ENCODE measurements around the gene GPER1.
A peak's percentile ranks its signal among the peaks of the same experiment; 100 is the strongest.
"Not testable (repeated sequence)": the region's sequence is repeated elsewhere in the genome, so short reads cannot be mapped to it uniquely, and the experiment has no call there.

The GPER1 gene

DNA sequence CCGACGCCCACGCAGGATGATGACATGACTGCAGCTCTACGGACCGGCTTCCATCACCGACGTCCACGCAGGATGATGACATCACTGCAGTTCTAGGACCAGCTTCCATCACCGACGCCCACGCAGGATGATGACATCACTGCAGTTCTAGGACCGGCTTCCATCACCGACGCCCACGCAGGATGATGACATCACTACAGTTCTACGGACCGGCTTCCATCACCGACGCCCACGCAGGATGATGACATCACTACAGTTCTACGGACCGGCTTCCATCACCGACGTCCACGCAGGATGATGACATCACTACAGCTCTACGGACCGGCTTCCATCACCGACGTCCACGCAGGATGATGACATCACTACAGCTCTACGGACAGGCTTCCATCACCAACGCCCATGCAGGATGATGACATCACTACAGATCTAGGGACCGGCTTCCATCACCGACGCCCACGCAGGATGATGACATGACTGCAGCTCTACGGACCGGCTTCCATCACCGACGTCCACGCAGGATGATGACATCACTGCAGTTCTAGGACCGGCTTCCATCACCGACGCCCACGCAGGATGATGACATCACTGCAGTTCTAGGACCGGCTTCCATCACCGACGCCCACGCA lies 28.6 kb downstream of the GPER1 start:
- not testable (repeated sequence) for DNase-seq

DNA sequence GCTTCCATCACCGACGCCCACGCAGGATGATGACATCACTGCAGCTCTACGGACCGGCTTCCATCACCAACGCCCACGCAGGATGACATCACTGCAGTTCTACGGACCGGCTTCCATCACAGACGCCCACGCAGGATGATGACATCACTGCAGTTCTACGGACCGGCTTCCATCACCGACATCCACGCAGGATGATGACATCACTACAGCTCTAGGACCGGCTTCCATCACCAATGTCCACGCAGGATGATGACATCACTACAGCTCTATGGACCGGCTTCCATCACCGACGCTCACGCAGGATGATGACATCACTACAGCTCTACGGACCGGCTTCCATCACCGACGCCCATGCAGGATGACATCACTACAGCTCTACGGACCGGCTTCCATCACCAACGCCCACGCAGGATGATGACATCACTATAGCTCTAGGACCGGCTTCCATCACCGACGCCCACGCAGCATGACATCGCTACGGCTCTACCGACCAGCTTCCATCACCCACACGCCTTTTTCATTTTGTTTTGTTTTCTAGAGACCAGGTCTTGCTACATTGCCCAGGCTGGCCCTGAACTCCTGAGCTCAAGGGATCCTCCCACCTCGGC lies 29.5 kb downstream of the GPER1 start:
- peak in 1 of 56 donors; percentile 31 for DNase-seq

DNA sequence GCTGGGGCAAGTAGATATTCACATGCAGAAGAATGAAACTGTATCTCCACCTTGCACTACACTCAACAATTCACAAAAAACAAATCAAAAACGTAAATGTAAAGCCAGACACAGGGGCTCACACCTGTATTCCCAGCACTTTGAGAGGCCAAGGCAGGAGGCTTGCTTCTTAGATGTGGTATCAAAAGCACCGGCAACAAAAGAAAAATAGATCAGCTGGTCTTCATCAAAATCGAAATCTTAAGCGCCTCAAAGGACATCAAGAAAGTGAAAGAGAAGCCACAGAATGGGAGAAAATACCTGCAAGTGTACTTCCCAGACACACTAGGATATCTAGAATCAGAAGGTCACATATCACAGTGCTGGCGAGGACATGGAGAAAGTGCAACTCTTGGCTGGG lies 31.3 kb downstream of the GPER1 start:
- DNase-seq: no peak

DNA sequence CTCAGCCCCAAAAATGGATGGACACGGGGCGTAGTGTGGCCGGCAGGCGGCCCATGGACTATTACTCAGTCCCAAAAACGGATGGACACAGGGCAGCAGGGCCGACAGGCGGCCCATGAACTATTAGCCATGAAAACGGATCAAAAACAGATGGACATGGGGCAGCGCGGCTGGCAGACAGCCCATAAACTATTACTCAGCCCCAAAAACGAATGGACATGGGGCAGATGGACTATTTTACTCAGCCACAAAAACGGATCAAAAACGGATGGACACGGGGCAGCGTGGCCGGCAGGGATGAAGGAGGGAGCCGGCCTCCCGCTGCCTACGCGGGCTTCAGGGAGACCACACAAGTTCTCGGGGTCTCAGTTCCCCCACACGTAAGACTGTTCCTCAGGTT lies 32.9 kb downstream of the GPER1 start:
- DNase-seq: no peak

DNA sequence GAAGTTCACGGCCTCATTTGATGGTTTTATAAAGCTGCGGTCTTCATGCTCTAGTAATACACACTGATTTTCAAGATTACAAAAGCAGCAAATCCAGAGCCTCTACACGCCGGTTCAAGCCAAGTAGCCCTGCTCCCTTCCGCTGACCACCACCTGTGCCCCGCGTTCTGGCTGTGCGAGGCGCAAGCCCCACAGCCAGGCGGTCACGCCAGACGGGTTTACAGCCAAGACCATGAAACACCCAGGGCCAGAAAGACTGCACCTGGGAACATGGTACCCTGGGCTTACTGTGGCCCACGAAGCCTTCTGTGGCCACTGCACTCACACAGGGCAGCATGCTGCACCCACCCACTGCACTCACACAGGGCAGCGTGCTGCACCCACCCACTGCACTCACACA lies 33.6 kb downstream of the GPER1 start:
- no peak for DNase-seq

DNA sequence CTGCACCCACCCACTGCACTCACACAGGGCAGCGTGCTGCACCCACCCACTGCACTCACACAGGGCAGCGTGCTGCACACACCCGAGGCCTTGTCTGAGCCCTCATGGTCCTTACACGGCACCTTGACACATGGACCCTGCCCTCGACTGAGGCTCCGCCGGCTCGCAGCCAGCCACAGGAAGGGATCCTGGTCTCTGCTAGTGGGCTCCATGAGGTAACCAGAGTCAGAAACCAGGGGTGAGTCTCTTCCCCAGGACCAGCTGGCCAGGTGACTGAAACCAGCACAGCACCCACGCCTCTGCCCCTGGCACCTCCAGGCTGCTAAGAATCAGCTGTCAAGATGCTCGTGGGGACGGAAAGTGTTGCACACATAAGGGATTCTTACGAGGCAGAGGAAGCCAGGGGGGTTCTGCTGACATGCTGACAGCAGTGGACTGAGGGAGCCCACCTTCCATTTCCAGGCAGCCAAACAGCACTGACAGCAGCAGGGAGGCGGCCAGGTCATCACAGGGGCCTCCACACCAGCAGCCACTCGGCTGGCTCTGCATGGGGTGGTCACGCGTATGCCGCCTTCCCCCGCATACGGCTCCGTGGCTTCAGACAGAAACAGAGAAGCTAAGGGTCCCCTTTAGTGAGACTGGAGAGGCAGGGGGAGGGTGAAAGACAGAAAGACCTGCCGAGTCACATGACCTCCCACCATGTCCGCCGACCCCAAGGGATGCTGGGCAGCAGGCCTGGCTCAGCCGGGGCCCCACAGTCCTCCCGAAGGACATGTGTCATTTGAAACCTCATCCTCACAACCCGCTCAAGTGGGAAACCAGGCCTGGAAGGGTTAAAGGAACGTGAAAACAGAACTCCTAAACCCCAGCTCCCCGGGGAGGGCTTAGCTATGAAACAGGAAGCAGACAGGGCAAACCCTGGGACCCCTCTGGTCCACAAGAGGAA lies 34.2 kb downstream of the GPER1 start:
- no peak for DNase-seq

DNA sequence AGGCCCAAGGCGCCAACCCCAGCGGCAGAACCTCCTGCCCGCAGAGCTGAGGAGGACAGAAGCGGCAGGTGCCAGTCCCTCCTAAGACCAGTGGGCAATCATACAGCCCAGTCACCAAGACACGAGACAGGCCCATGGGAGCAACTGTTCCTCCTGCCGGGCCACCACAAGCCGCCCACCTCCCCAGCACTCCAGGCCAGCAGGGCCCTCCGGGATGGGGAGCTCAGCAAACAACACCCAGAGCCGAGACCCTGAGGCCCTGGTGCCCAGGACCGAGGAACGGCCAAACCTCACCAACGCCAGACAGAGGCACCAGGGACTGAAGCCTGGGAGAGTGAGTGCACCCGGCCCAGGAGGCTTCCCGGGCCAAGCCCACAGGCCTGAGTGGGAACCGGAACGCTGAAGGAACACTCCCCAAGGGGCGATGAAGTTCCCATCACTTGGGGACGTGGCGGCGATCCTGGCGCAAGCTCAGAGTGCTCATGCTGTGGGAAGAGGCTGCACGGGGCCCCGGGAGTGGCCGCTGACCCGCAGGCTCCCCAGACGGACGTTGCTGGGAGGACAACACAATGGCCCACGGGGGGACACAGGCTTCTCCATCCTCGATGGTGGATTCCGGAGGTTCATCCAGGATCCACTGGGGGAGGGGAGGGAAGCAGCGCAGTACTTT lies 35.1 kb downstream of the GPER1 start:
- no peak for DNase-seq

DNA sequence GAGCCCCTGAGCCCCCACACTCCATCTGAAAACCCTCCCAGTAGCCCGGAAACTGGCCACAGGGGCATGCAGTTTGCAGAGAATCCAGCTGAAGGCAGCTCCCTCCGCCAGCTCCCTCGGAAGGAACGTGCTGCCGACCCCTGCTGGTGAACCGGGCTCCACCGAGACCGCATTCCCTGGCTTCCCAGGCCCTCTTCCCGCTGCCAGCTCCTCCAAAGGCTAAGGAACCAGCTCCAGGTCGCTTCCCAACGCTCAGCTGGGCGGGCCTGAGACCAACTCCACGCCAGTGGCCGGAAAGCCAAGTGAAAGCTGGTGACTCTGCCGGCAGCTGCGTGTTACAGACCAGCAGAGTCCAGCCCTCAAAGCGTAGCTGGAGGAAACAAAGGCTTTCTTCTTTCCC lies 35.8 kb downstream of the GPER1 start:
- peak in 53 of 56 donors; percentile 11 to 85 (median 59) for DNase-seq

DNA sequence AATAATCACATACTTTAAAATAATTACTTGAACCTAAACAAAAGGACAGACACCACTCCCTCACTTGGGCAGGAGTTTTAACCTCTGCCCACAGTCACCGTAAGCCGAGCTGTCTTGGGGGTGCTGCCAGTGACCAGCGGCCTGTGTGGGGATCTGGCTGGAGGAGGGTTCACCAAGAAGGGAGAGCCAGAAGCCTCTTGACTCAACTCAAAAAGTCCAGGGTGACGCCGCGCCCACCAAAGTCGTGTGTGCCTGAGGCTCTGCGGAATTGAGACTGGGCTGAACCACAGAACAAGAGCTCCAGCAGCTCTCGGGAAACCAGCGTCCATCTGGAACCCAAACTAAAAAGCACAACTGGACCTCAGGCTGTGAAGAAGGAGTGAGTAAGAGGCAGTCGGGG lies 36.3 kb downstream of the GPER1 start:
- peak in 1 of 56 donors; percentile 37 for DNase-seq

DNA sequence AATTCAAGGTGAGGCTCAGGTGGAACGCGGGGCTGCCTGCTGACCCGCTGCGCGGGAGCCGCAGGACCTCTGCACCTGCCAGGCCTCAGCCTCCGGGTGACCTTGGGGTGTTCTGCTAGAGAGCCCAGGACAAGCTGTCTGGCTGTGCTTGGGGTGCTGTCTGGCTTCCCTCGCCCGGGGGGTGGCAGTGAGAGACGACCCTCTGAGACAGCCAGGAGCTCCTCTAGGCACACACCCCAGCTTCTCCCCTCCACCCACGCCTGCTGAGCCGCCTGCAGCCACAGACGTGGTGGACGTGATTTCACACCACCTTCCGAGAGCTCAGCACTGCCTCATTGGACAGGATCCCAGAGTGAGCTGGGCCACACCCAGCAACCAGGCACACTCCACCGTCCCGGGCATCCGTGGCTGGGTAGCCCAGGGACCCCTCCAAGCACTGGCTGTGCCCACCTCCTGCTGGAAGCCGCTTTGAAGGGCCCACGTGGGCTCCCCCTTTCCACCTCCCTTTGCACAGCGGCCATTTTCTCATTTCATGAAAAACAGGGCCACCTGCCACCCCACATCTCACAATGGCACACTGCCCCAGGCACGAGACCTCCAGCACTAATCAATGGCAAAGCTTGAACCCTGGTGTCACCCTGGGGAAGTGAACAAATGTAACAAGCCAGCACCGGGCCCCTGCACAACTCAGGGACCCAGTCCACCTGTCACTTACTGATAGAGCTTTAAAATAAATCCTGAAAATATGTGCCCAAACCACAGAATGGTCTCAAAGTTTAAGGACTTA lies 37.1 kb downstream of the GPER1 start:
- DNase-seq: no peak

DNA sequence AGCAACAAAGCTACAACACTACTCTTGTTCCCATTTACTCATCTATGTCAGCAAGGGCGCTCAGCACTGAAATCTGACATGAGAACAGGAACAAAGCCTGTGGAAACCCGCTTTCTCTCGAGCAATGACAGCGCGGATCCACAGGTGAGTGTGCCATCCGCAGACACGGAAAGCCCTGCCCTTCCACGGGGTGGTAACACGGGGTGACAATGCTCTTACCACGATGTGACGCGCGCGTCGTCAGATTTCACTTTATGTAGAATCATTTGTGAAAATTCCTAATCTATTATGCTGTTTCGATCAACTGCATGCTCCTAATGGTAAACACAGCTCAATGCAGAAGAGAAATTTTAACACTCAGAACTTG lies 37.7 kb downstream of the GPER1 start:
- no peak for DNase-seq

DNA sequence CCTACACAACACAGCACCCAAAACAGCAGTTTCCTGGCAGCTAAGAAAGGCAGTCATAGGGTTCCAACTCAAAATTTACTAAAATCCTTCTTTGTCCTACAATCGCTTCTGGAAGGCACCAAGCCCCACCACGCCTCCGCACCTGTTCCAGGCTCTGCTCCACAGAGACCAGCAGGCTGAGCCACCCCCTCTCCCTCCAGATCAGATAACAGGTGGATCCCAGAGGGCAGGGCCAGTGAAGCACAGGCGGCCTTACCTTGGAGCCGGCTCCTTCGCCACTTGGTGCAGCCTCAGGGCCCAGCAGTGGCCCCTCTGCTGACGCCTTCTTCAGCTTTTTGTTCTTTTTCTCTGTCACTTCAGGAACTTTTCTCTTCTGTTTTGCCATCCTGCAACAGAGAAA lies 39.1 kb downstream of the GPER1 start:
- DNase-seq: no peak

DNA sequence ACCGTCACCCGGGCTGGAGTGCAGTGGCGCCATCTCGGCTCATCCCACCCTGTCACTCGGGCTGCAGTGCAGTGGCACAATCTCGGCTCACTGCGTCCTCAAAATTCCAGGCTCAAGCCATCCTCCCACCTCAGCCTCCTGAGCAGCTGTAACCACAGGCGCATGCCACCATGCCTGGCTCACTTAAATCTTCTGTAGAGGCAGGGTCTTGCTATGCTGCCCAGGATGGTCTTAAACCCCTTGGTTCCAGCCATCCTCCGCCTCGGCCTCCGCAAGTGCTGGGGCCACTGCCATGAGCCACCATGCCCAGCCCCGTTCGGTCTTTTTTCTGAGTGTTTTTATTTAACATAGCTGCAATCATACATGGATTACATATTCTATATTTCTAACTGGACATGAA lies 41.5 kb downstream of the GPER1 start:
- no peak for DNase-seq

DNA sequence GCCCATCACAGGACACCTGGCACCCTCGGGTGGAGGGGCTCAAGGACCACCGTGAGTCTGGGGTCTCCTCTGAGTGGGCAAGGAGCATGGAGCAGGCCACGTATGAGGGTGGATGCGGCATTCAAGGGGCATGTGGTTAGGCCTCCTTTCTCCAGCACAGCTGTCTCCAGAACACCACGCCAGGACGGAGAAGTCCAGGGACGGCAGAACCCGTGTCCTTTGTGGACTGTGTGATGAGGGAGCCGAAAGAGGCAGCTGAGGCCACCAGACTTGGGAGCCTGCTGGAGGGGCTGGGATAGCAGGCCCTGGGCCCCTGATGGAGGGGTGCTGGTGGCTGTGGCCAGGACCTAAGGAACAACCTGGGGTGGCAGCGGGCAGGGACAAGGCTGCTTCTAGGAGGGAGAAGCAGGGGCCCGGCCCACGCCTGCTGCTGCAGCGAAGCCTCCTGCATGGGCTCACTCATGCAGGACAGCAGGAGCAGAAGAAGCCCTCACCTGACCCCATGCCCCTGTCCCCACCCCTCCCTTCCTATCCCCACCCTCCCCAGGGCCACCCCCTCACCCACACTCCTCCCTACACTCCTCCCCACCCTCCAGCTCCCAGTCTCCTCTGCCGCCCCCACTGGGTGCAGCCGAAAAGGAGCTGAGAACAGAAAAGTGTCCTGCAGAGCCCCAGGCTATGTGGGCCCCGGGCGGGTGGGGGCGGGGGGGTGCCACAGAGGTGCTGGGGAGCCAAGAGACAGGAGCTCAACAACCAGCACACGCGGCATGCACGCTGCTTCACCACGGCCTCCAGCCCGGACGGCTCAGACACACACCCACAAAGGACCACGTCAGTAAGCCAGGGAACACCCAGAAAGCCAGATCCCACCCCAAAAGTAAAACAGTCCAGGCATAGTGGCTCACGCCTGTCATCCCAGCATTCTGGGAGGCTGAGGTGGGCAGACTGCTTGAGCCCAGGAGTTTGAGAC lies 42.4 kb downstream of the GPER1 start:
- DNase-seq: no peak

DNA sequence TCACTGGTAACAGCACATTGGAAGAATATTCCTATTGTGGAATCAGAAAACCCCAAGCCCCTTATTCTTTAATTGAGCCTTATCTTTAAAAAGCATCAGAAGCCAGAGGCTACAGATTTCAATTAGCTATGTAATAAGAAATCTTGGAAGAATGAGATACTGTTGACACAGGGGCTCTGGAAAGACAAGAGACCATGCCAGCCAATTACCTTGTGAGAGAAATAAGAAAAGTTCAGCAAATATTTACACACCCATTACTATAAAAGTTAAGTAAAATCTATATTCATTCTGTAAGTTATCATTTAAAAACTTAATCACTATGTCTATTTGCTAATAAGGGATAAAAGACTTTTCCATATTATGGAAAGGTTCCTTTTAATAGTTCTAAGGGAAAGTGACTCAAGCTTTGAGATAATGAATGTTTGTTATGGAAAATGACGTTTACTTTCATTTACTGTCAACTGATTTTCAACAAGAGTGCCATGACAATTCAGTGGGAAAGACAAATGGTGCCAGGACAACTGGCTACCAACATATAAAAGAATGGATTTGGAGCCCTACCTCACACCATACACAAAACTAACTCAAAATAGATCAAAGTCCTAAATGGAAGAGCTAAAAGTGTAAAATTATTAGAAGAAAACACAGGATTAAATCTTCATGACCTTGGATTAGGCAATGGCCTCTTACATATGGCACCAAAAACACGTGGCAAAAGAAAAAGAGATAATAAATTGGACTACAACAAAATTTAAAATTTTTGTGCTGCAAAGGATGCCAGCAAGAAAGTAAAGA lies 43.8 kb downstream of the GPER1 start:
- no peak for DNase-seq

DNA sequence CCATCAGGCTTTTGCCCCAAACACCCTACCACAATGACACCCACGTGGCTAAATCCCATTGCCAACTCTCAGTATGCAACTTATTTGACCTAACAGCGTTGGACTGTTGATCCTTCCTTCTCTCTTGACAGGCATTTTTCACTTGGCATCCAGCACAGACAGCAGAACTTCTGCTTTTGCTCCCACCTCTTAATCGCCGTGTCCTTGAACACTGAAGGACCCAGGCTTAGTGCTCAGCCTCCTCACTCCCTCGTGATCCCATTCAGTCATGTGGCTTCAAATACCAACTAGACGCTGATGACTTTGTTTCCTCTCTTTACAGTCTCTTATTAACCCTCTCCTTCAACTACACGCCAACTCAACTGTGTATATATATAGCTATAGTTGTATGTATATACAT lies 47.0 kb downstream of the GPER1 start:
- no peak for DNase-seq

DNA sequence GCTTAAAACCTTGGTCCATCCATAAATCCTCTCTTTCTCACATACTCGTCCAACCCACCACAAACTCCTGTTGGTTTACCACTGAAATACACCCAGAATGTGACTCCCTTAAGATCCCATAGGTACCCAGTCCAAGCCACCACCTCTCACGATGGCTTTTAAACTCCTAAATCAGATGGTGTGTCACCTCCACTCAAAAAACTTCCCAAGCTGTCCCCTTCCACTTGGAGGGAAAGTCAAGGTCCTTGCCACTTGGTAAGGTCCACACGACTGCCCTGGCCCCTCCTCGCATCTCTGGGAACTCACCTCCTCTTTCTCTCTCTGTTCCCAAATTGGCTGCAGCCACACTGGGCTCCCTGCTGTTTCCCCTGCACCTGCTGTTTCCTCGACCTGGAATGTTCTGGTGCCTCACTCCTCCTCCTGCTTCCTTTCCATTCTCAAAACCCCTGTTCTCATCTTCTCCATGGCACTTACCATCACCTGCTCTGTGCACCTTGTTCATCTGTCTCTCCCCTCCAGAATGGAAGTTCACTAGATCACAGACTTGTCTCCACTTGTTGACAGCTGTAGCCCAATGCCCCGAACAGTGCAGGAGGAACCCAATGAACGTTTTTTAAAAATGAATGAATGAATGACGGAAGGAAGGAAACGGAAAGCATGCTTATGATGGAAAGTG lies 49.1 kb downstream of the GPER1 start:
- no peak for DNase-seq

DNA sequence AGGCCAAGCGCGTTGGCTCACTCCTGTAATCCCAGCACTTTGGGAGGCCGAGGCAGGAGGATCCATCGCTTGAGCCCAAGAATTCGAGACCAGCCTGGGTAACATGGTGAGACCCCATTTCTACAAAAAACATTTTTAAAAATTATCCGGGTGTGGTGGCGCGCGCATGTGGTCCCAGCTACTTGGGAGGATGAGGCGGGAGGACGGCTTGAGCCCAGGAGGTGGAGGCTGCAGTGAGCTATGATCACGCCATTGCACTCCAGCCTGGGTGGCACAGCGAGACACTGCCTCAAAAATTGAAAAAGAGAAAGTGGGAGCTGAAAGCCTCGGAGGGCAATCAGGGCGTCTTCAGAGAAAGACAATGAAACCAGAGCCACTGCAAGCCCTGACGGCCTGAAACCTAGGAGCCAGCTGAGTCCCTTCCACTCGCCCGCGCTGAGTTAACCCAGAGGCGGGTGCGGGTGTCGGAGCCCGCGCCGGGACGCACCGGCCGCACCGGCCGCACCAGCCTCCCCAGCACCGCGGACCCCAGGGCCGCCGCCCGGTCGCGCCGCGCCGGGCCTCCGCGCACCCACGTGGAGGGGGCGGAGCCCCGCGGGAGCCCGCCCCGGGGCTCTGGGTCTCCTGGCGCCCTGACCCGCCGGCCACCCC lies 49.7 kb downstream of the GPER1 start:
- peak in 1 of 56 donors; percentile 54 for DNase-seq

Measured in nucleus accumbens (tissue), 56 donors.